Measurements from ENCODE around the gene MRPS15.

DNA sequence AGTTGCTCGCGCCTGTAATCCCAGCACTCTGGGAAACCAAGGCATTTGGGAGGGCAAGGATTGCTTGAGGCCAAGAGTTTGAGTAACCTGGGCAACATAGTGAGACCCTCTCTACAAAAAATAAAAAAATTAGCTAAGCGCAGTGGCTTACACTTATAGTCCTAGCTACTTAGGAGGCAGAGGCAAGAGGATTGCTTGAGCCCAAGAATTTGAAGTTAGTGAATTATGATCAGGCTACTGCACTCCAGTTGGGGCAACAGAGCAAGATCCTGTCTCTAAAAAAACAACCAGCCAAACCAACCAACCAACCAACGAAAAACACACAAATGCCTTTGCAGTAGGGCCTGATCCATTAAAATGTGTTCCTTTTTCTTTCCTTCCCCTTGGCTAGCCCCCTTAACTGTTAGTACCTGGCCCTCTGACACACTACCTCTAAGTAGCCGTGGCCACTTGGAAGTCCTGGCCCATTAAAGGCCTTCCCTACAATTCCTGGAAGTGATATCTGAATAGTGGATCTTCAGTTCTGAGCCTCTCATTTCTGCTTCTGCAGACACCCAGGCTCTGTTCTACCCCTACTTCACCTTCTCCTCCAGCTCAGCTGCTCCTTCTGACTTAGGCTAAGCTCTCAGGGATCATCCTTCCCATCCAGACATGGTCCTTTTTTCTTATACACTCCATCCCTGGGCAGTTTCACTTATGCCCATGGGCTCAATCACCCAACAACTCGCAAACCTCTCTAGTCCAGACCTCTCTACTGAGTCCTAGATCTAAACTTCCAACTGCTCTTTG lies 10.4 kb downstream of the MRPS15 start:
- TF ChIP-seq, protein P1, sequence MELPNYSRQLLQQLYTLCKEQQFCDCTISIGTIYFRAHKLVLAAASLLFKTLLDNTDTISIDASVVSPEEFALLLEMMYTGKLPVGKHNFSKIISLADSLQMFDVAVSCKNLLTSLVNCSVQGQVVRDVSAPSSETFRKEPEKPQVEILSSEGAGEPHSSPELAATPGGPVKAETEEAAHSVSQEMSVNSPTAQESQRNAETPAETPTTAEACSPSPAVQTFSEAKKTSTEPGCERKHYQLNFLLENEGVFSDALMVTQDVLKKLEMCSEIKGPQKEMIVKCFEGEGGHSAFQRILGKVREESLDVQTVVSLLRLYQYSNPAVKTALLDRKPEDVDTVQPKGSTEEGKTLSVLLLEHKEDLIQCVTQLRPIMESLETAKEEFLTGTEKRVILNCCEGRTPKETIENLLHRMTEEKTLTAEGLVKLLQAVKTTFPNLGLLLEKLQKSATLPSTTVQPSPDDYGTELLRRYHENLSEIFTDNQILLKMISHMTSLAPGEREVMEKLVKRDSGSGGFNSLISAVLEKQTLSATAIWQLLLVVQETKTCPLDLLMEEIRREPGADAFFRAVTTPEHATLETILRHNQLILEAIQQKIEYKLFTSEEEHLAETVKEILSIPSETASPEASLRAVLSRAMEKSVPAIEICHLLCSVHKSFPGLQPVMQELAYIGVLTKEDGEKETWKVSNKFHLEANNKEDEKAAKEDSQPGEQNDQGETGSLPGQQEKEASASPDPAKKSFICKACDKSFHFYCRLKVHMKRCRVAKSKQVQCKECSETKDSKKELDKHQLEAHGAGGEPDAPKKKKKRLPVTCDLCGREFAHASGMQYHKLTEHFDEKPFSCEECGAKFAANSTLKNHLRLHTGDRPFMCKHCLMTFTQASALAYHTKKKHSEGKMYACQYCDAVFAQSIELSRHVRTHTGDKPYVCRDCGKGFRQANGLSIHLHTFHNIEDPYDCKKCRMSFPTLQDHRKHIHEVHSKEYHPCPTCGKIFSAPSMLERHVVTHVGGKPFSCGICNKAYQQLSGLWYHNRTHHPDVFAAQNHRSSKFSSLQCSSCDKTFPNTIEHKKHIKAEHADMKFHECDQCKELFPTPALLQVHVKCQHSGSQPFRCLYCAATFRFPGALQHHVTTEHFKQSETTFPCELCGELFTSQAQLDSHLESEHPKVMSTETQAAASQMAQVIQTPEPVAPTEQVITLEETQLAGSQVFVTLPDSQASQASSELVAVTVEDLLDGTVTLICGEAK (IDR thresholded peaks at IDR 0.05): no peak
- TF ChIP-seq, protein P1 (CRISPR knock-in tag; IDR thresholded peaks at IDR 0.05): no peak
- TF ChIP-seq, protein P2, sequence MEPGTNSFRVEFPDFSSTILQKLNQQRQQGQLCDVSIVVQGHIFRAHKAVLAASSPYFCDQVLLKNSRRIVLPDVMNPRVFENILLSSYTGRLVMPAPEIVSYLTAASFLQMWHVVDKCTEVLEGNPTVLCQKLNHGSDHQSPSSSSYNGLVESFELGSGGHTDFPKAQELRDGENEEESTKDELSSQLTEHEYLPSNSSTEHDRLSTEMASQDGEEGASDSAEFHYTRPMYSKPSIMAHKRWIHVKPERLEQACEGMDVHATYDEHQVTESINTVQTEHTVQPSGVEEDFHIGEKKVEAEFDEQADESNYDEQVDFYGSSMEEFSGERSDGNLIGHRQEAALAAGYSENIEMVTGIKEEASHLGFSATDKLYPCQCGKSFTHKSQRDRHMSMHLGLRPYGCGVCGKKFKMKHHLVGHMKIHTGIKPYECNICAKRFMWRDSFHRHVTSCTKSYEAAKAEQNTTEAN (CRISPR knock-in tag; conservative IDR thresholded peaks at IDR 0.05): no peak
- TF ChIP-seq KLF6 (CRISPR knock-in tag; IDR thresholded peaks at IDR 0.05) (no peak), ZNF431 (CRISPR knock-in tag; IDR thresholded peaks at IDR 0.05; ENCODE audit: borderline replicate concordance, low read depth) (no peak)
- TF ChIP-seq, protein P3, sequence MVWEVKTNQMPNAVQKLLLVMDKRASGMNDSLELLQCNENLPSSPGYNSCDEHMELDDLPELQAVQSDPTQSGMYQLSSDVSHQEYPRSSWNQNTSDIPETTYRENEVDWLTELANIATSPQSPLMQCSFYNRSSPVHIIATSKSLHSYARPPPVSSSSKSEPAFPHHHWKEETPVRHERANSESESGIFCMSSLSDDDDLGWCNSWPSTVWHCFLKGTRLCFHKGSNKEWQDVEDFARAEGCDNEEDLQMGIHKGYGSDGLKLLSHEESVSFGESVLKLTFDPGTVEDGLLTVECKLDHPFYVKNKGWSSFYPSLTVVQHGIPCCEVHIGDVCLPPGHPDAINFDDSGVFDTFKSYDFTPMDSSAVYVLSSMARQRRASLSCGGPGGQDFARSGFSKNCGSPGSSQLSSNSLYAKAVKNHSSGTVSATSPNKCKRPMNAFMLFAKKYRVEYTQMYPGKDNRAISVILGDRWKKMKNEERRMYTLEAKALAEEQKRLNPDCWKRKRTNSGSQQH (CRISPR knock-in tag; IDR thresholded peaks at IDR 0.05; ENCODE audit: low read depth): no peak
- TF ChIP-seq, protein P4, sequence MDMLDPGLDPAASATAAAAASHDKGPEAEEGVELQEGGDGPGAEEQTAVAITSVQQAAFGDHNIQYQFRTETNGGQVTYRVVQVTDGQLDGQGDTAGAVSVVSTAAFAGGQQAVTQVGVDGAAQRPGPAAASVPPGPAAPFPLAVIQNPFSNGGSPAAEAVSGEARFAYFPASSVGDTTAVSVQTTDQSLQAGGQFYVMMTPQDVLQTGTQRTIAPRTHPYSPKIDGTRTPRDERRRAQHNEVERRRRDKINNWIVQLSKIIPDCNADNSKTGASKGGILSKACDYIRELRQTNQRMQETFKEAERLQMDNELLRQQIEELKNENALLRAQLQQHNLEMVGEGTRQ (IDR thresholded peaks at IDR 0.05; ENCODE audit: low read depth, low read length): no peak
- TF ChIP-seq, protein P4 (CRISPR knock-in tag; IDR thresholded peaks at IDR 0.05; ENCODE audit: borderline replicate concordance): no peak
- TF ChIP-seq, protein P5, sequence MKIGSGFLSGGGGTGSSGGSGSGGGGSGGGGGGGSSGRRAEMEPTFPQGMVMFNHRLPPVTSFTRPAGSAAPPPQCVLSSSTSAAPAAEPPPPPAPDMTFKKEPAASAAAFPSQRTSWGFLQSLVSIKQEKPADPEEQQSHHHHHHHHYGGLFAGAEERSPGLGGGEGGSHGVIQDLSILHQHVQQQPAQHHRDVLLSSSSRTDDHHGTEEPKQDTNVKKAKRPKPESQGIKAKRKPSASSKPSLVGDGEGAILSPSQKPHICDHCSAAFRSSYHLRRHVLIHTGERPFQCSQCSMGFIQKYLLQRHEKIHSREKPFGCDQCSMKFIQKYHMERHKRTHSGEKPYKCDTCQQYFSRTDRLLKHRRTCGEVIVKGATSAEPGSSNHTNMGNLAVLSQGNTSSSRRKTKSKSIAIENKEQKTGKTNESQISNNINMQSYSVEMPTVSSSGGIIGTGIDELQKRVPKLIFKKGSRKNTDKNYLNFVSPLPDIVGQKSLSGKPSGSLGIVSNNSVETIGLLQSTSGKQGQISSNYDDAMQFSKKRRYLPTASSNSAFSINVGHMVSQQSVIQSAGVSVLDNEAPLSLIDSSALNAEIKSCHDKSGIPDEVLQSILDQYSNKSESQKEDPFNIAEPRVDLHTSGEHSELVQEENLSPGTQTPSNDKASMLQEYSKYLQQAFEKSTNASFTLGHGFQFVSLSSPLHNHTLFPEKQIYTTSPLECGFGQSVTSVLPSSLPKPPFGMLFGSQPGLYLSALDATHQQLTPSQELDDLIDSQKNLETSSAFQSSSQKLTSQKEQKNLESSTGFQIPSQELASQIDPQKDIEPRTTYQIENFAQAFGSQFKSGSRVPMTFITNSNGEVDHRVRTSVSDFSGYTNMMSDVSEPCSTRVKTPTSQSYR (CRISPR knock-in tag; IDR thresholded peaks at IDR 0.05; ENCODE audit: borderline replicate concordance): no peak

Measured in HepG2 (cell line).